CD4-positive, alpha-beta T cell (primary cell): ENCODE results near the gene AGER. TPM values are rescaled to one million over a fixed set of nuclear protein-coding genes. Genes with fewer than 3 reads are reported as not detected.

Experiments
- ATAC-seq: fragments of 200-7000 bp; cut with Tn5 transposase; one replicate; pipeline ENCODE4 v1.10.0; 2022; ENCODE audit warnings: mild to moderate bottlenecking; ENCODE audit not compliant: poor library complexity
- CTCF ChIA-PET: fragments of 350-600 bp; sonication (Branson Sonifier 250); formaldehyde crosslinking; loops from one replicate; lab custom pipeline; 2021; ENCODE audit warnings: antibody characterized with exemption, inconsistent platforms; lab: Charles Lee
- POLR2A ChIA-PET: fragments of 350-600 bp; sonication (Branson Sonifier 250); formaldehyde crosslinking; loops from one replicate; lab custom pipeline; 2021; ENCODE audit warnings: antibody characterized with exemption, inconsistent platforms; lab: Charles Lee
- DNase-seq, 14 experiments: peaks; one replicate each; pipeline ENCODE4 v3.0.0-alpha.2; 2013 to 2020; ENCODE audit warnings: mixed read lengths in 2 of 14
- H3K27ac ChIP-seq, 2 donors: one replicate each; pipeline versions ENCODE4 v1.5.1 to v1.7.0; 2013; ENCODE audit warnings: low read length in 2 of 2, low read depth in 1 of 2, mild to moderate bottlenecking in 1 of 2
- H3K27me3 ChIP-seq, 2 experiments: 1 replicate in 1 of 2; 2 replicates in 1 of 2; pipeline versions ENCODE4 v1.6.1 to v1.7.0; 2013; ENCODE audit warnings: low read length in 2 of 2, control low read depth in 1 of 2, mild to moderate bottlenecking in 1 of 2, moderate library complexity in 1 of 2; ENCODE audit not compliant: insufficient read depth in 2 of 2, control insufficient read depth in 1 of 2
- H3K36me3 ChIP-seq: one replicate; pipeline ENCODE4 v1.6.1; 2013; ENCODE audit warnings: low read length, control low read depth; ENCODE audit not compliant: insufficient read depth
- H3K4me1 ChIP-seq: one replicate; pipeline ENCODE4 v1.6.1; 2013; ENCODE audit warnings: low read length, control low read depth; ENCODE audit not compliant: insufficient read depth
- H3K4me3 ChIP-seq: one replicate; pipeline ENCODE4 v1.5.1; 2013; ENCODE audit warnings: mild to moderate bottlenecking, low read length, moderate library complexity
- H3K9me3 ChIP-seq, 2 experiments: 1 replicate in 1 of 2; 2 replicates in 1 of 2; pipeline versions ENCODE4 v1.6.1 to v1.7.0; 2013; ENCODE audit warnings: low read length in 2 of 2, mild to moderate bottlenecking in 2 of 2, control low read depth in 1 of 2, moderate library complexity in 1 of 2; ENCODE audit not compliant: control insufficient read depth in 1 of 2, insufficient read depth in 1 of 2
- H3K27ac Mint-ChIP-seq: one replicate; pipeline ENCODE4 v1.8.0; 2020; ENCODE audit warnings: mixed read lengths
- H3K27me3 Mint-ChIP-seq: one replicate; pipeline ENCODE4 v1.8.0; 2021; ENCODE audit warnings: mixed read lengths
- H3K36me3 Mint-ChIP-seq: one replicate; pipeline ENCODE4 v1.8.0; 2021; ENCODE audit warnings: low read depth, mixed read lengths
- H3K4me1 Mint-ChIP-seq: one replicate; pipeline ENCODE4 v1.8.0; 2021; ENCODE audit warnings: low read depth, mixed read lengths
- H3K4me3 Mint-ChIP-seq: one replicate; pipeline ENCODE4 v1.8.0; 2020; ENCODE audit warnings: mild to moderate bottlenecking, mixed read lengths
- H3K9me3 Mint-ChIP-seq: one replicate; pipeline ENCODE4 v1.8.0; 2020; ENCODE audit warnings: mixed read lengths
- intact Hi-C, 2 experiments: fragments of 100-400 bp; cut with DNase I in 1 of 2; cut with micrococcal nuclease in 1 of 2; formaldehyde crosslinking; loops; one replicate each; pipeline versions ENCODE4 v1.15.1 to v1.9.0; 2023 to 2025; cut with DNase I, micrococcal nuclease
- total RNA-seq, 174 experiments: library from RNA in 2 of 174; stranded (reverse) in 2 of 174; gene quantifications; one replicate each; pipeline ENCODE4 v1.2.3 and lab custom pipeline; 2021 to 2026
- TF ChIP-seq, protein P1 (sequence below): fragments of 200-600 bp; IDR thresholded peaks from one replicate; pipeline ENCODE4 v1.8.0; 2022; ENCODE audit warnings: antibody characterized with exemption, mild to moderate bottlenecking

AGER gene
- total RNA-seq, 2 experiments from 2014 or later = 23.5 to 27.0 TPM

GRCh38 chr6:32196682-32197616 lies 12.9 kb upstream of the AGER start:
- H3K36me3 Mint-ChIP-seq = peaks cover 18% of the 10 kb centered on the region
- DNase-seq = peak in 2 of 14 experiments; percentile 59 to 65
- no peaks in the 10 kb centered on the region for H3K9me3 ChIP-seq
- H3K27me3 Mint-ChIP-seq = no peaks in the 10 kb centered on the region
- H3K4me1 Mint-ChIP-seq = peaks cover 43% of the 10 kb centered on the region
- intact Hi-C loops = loop anchor here in 1 of 2 experiments (1.0 to 10.0 kb wide), 6 partner anchors 68 to 1982 kb away; partner anchors contain the start of genes BRD2, C6orf47, CSNK2B and GPANK1
- no peak for ATAC-seq
- POLR2A ChIA-PET = interaction anchor here (0.6 to 12.1 kb wide), 3 partner anchors 18 to 771 kb away, joined by 3 to 242 read pairs (median 5); partner anchors contain the start of genes AGPAT1 and RNF5
- H3K27me3 ChIP-seq = no peaks in the 10 kb centered on the region
- H3K9me3 Mint-ChIP-seq = no peaks in the 10 kb centered on the region
- CTCF ChIA-PET = no interaction called here
- H3K4me3 Mint-ChIP-seq = peak overlapping the region; percentile 99
- TF ChIP-seq, protein P1, sequence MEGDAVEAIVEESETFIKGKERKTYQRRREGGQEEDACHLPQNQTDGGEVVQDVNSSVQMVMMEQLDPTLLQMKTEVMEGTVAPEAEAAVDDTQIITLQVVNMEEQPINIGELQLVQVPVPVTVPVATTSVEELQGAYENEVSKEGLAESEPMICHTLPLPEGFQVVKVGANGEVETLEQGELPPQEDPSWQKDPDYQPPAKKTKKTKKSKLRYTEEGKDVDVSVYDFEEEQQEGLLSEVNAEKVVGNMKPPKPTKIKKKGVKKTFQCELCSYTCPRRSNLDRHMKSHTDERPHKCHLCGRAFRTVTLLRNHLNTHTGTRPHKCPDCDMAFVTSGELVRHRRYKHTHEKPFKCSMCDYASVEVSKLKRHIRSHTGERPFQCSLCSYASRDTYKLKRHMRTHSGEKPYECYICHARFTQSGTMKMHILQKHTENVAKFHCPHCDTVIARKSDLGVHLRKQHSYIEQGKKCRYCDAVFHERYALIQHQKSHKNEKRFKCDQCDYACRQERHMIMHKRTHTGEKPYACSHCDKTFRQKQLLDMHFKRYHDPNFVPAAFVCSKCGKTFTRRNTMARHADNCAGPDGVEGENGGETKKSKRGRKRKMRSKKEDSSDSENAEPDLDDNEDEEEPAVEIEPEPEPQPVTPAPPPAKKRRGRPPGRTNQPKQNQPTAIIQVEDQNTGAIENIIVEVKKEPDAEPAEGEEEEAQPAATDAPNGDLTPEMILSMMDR = no peak
- peak overlapping the region; percentile 96 for H3K27ac Mint-ChIP-seq
- peak overlapping the region; percentile 87 to 100 for H3K27ac ChIP-seq
- peak overlapping the region; percentile 100 for H3K4me3 ChIP-seq
- no peaks in the 10 kb centered on the region for H3K36me3 ChIP-seq
- H3K4me1 ChIP-seq = peaks cover 45% of the 10 kb centered on the region

DNA sequence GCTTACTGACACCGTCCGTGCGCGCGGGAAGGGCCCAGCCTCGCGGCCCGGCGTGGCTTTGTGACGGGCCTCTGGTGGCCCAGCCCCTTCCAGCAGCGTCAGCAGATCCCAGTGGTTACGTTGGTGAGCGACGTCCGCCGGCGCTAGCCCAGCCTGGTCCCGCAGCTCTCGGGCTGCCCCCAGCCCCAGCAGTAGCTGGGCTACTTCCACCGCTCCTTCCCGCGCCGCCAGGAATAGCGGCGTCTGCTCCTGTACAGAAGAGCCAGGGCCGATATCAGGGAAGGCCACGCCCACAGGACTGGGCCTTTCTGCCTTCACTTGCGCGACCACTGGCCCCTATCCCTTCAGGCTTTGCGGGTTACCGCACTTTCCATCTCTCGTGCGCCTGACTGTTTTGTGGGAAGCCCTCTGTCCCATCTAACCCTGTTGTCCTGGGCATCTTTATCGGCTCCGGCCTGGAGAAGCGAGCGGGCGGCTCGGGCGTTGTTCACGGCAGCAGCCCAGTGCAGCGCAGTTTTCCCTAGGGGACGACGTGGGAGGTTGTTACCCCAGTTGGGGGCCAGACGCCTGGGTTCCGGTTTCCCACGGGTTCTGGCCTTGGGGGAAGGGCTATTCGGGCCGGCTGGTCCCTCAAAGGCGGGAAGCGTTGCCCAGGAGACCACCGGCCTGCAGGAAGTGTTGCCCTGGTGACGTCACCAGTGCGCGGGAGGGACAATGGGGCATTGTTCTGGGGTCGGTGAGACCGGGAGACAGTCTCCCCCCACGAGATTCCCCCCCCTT lies 12.0 kb upstream of the AGER start:
- H3K27me3 Mint-ChIP-seq = no peaks in the 10 kb centered on the region
- H3K4me1 Mint-ChIP-seq = peaks cover 48% of the 10 kb centered on the region
- Histone ChIP-seq H3K4me3 (peak overlapping the region; percentile 100), H3K4me1 (peaks cover 48% of the 10 kb centered on the region), H3K27me3 (no peaks in the 10 kb centered on the region), H3K9me3 (no peaks in the 10 kb centered on the region), H3K27ac (peak overlapping the region; percentile 87 to 100), H3K36me3 (peaks cover 5% of the 10 kb centered on the region)
- no peaks in the 10 kb centered on the region for H3K9me3 Mint-ChIP-seq
- ChIA-PET CTCF (interaction anchor here (1.1 to 1.8 kb wide), 9 partner anchors 15 to 77 kb away, joined by 3 to 14 read pairs (median 5); partner anchors contain the start of genes AGPAT1, FKBPL, PRRT1 and RNF5), POLR2A (interaction anchor here (0.6 to 12.1 kb wide), 23 partner anchors 10 to 1581 kb away, joined by 3 to 242 read pairs (median 4); partner anchors contain the start of genes AGPAT1, ATF6B, DXO and FKBPL)
- ATAC-seq (peak; percentile 73), DNase-seq (peak in 12 of 14 experiments; percentile 35 to 100 (median 47))
- peaks cover 27% of the 10 kb centered on the region for H3K36me3 Mint-ChIP-seq
- intact Hi-C loops = loop anchor here (1.0 to 10.0 kb wide), 11 partner anchors 18 to 1981 kb away; partner anchors contain the start of genes AGPAT1 (in 1 of the 2), BRD2 (in 1 of the 2), C6orf47 (in 1 of the 2) and CSNK2B (in 1 of the 2)
- H3K4me3 Mint-ChIP-seq = peak overlapping the region; percentile 99
- H3K27ac Mint-ChIP-seq = peak overlapping the region; percentile 96
- TF ChIP-seq, protein P1 = peak; percentile 8

GRCh38 chr6:32195652-32195901 lies 11.5 kb upstream of the AGER start:
- peaks cover 30% of the 10 kb centered on the region for H3K36me3 Mint-ChIP-seq
- ATAC-seq (peak; percentile 82), DNase-seq (peak in 13 of 14 experiments; percentile 97 to 100 (median 100))
- H3K27ac Mint-ChIP-seq = peak overlapping the region; percentile 96
- Histone ChIP-seq H3K36me3 (peaks cover 9% of the 10 kb centered on the region), H3K9me3 (no peaks in the 10 kb centered on the region), H3K4me1 (peaks cover 52% of the 10 kb centered on the region), H3K27me3 (no peaks in the 10 kb centered on the region), H3K4me3 (peak overlapping the region; percentile 100), H3K27ac (peak overlapping the region; percentile 87 to 100)
- no peaks in the 10 kb centered on the region for H3K9me3 Mint-ChIP-seq
- H3K4me3 Mint-ChIP-seq = peak overlapping the region; percentile 99
- CTCF ChIA-PET = interaction anchor here (0.6 to 1.8 kb wide), 10 partner anchors 12 to 77 kb away, joined by 3 to 14 read pairs (median 5); partner anchors contain the start of genes AGPAT1, FKBPL, PRRT1 and RNF5
- peaks cover 48% of the 10 kb centered on the region for H3K4me1 Mint-ChIP-seq
- no peaks in the 10 kb centered on the region for H3K27me3 Mint-ChIP-seq
- TF ChIP-seq, protein P1 = peak; percentile 31
- POLR2A ChIA-PET = interaction anchor here (0.6 to 12.1 kb wide), 23 partner anchors 9 to 1581 kb away, joined by 3 to 242 read pairs (median 4); partner anchors contain the start of genes AGPAT1, ATF6B, DXO and FKBPL
- intact Hi-C loops = loop anchor here (1.0 to 10.0 kb wide), 10 partner anchors 17 to 1981 kb away; partner anchors contain the start of genes AGPAT1 (in 1 of the 2), BRD2 (in 1 of the 2), C6orf47 (in 1 of the 2) and CSNK2B (in 1 of the 2)
